Measurements from ENCODE around the gene LCNL1.

DNA sequence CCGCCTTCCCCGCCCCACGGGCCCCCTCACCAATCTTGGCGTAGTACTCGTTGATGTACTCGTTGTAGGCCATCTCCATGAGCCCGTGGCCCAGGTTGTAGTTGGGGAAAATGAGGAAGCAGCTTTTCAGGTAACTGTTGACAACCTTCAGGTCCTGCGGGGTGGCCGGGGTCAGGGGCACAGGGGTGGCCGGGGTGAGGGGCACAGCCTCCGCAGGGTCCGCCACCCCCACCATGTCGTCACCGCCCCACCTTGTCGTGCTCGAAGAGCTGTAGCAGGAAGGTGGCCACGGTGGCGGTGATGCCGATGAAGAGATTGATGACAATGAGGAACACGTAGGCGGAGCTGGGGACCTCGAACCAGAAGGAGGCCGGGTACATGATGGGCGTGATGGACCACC is 28.4 kb downstream of the LCNL1 start:
- TF ChIP-seq, protein P1, sequence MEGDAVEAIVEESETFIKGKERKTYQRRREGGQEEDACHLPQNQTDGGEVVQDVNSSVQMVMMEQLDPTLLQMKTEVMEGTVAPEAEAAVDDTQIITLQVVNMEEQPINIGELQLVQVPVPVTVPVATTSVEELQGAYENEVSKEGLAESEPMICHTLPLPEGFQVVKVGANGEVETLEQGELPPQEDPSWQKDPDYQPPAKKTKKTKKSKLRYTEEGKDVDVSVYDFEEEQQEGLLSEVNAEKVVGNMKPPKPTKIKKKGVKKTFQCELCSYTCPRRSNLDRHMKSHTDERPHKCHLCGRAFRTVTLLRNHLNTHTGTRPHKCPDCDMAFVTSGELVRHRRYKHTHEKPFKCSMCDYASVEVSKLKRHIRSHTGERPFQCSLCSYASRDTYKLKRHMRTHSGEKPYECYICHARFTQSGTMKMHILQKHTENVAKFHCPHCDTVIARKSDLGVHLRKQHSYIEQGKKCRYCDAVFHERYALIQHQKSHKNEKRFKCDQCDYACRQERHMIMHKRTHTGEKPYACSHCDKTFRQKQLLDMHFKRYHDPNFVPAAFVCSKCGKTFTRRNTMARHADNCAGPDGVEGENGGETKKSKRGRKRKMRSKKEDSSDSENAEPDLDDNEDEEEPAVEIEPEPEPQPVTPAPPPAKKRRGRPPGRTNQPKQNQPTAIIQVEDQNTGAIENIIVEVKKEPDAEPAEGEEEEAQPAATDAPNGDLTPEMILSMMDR (conservative IDR thresholded peaks at IDR 0.05) = no peak
- no peak for TF ChIP-seq EZH2 (IDR thresholded peaks at IDR 0.05; ENCODE audit: low read depth)
